ENCODE results near the gene SPTBN2. TPM values are rescaled to one million over a fixed set of nuclear protein-coding genes. Genes with fewer than 3 reads are reported as not detected.

SPTBN2 gene
- total RNA-seq, 1 experiment from 2014 or later = 7.3 TPM

DNA sequence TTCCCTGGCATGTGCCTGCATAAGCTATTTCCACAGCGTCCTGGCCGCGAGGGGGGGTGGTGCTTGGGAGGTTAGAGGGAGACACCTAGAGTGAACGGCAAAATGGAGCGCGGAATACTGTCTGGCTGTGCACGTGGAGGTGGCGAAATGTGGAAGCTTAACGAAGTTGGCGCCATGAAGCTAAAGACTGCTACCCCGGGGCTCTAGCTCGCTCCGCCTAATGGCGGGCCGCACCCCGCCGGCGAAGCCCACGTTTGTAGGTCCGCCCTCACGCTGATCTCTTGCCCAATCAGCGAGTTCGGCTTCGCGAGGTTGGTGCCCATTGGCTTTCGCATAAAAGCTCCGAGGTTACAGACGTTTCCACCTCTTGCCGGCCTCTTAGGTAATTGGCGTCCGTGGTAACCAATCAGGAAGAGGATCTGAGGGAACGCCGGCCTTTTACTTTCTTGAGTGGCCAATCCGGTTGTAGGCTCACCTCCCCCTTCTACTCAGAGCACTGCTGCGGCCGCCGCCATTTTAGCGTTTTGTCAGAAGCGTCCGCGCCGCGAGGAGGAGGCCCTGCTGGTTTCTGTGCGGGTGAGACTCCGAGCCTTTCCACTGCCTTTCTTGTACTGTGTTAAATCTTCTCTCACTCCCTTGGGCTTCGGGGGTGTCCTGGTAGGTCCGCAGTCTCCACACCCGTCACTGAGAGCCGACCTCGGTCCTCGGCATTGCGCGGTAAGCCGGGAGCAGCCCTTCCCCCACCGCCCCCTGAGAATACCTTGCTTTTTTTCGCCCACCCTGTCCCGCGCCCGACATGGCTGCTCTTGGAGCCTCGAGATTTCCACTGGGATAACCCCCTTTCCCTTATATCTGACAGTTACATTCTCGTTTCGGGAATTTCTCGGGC lies 90.6 kb downstream of the SPTBN2 start, which contains the start of gene RBM4:
TSS of gene RBM4 (plus strand) at position 527 of the 889 bp plus-strand sequence. CDS start 1,009 bp downstream, outside the sequence.
- POLR2A ChIA-PET = interaction anchor here (0.6 to 3.6 kb wide), 7 partner anchors 19 to 361 kb away, joined by 3 to 14 read pairs (median 7); partner anchors contain the start of gene RBM14
- DNase-seq (ENCODE audit: low read depth, low spot score) (peak; percentile 99), ATAC-seq (peak; percentile 96)
- CTCF ChIA-PET = interaction anchor here (0.6 to 1.2 kb wide), 2 partner anchors 15 to 38 kb away, joined by 3 read pairs; no protein-coding TSS in a partner anchor
- Histone ChIP-seq H3K4me1 (ENCODE audit: control insufficient read depth, insufficient read depth, low read length) (peaks cover 47% of the 10 kb centered on the region), H3K27me3 (ENCODE audit: control insufficient read depth, insufficient read depth, low read length) (no peaks in the 10 kb centered on the region), H3K9me3 (ENCODE audit: control insufficient read depth, insufficient read depth, low read depth, low read length) (no peaks in the 10 kb centered on the region), H3K27ac (ENCODE audit: low read length) (peak within 1 kb of the TSS; percentile 97), H3K4me3 (ENCODE audit: low read depth in 2 of 2, low read length in 2 of 2) (peak within 1 kb of the TSS; percentile 91 to 93), H3K36me3 (ENCODE audit: control insufficient read depth, insufficient read depth, low read length) (peaks cover 34% of the 10 kb centered on the region)
- intact Hi-C loops (cut with micrococcal nuclease; ENCODE audit: unreplicated experiment) (no loop called here), in situ Hi-C loops (cut with HindIII; ENCODE audit: low pct_unique_long_range_greater_than_20kb, low sequenced_read_pairs) (no loop called here)
- TF ChIP-seq POLR2AphosphoS5 (IDR thresholded peaks at IDR 0.05; ENCODE audit: low read depth, low read length) = peak; percentile 99
- TF ChIP-seq, protein P1, sequence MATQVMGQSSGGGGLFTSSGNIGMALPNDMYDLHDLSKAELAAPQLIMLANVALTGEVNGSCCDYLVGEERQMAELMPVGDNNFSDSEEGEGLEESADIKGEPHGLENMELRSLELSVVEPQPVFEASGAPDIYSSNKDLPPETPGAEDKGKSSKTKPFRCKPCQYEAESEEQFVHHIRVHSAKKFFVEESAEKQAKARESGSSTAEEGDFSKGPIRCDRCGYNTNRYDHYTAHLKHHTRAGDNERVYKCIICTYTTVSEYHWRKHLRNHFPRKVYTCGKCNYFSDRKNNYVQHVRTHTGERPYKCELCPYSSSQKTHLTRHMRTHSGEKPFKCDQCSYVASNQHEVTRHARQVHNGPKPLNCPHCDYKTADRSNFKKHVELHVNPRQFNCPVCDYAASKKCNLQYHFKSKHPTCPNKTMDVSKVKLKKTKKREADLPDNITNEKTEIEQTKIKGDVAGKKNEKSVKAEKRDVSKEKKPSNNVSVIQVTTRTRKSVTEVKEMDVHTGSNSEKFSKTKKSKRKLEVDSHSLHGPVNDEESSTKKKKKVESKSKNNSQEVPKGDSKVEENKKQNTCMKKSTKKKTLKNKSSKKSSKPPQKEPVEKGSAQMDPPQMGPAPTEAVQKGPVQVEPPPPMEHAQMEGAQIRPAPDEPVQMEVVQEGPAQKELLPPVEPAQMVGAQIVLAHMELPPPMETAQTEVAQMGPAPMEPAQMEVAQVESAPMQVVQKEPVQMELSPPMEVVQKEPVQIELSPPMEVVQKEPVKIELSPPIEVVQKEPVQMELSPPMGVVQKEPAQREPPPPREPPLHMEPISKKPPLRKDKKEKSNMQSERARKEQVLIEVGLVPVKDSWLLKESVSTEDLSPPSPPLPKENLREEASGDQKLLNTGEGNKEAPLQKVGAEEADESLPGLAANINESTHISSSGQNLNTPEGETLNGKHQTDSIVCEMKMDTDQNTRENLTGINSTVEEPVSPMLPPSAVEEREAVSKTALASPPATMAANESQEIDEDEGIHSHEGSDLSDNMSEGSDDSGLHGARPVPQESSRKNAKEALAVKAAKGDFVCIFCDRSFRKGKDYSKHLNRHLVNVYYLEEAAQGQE (IDR thresholded peaks at IDR 0.05; ENCODE audit: insufficient read depth in 1 of 2, low read depth in 2 of 2, low read length in 1 of 2) = no peak; a peak in 1 of 4 replicates
- peak; percentile 74 for TF ChIP-seq TCF7L2 (IDR thresholded peaks at IDR 0.05; ENCODE audit: low read depth, low read length)
- TF ChIP-seq, protein P2, sequence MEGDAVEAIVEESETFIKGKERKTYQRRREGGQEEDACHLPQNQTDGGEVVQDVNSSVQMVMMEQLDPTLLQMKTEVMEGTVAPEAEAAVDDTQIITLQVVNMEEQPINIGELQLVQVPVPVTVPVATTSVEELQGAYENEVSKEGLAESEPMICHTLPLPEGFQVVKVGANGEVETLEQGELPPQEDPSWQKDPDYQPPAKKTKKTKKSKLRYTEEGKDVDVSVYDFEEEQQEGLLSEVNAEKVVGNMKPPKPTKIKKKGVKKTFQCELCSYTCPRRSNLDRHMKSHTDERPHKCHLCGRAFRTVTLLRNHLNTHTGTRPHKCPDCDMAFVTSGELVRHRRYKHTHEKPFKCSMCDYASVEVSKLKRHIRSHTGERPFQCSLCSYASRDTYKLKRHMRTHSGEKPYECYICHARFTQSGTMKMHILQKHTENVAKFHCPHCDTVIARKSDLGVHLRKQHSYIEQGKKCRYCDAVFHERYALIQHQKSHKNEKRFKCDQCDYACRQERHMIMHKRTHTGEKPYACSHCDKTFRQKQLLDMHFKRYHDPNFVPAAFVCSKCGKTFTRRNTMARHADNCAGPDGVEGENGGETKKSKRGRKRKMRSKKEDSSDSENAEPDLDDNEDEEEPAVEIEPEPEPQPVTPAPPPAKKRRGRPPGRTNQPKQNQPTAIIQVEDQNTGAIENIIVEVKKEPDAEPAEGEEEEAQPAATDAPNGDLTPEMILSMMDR (IDR thresholded peaks at IDR 0.05) = no peak
- peak; percentile 79 for TF ChIP-seq SIN3A (IDR thresholded peaks at IDR 0.05; ENCODE audit: borderline replicate concordance, insufficient read depth, low read depth, low read length)
- BruUV-seq (replicated peaks) = no TSS peak

DNA sequence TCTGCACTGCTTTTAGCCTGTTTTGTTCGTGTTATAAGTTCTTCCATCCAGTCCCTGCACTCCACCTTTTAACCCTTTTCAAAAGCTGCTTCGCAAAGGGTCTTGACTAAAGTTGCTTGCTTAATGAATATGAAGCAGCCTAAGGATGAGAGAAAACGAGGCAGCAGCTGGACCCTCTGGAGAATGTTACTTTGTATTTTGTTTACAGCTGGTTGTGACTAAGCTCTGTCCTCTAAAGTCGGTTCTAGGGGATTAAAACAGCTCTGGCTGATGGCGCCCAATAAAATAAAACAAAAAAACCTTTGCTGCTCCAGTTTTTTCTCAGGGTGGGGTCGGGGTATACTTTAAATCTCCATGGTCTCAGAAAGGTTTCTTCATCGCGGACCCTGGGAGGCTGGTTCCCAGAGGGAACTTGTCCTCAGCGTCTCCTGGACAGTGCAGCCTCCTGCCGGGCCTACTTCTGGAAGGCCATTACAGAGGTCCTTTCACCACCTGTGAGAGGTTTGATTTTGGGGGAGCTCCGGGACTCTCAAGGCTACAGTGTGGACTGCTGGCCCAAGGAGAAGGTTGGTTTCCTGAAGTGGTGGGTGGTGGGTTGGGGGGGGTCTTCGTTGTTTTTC lies 91.3 kb downstream of the SPTBN2 start:
- ChIA-PET POLR2A (interaction anchor here (0.7 to 3.6 kb wide), 4 partner anchors 18 to 379 kb away, joined by 3 to 13 read pairs (median 5); partner anchors contain the start of gene RBM14), CTCF (interaction anchor here (0.5 kb wide), 1 partner anchor 40 kb away, joined by 3 read pairs; no protein-coding TSS in a partner anchor)
- peak; percentile 64 for ATAC-seq
- BruUV-seq (replicated peaks) = TSS peak; percentile 96
- peak overlapping the region; percentile 97 for H3K27ac ChIP-seq (ENCODE audit: low read length)
- intact Hi-C loops (cut with micrococcal nuclease; ENCODE audit: unreplicated experiment) (no loop called here), in situ Hi-C loops (cut with HindIII; ENCODE audit: low pct_unique_long_range_greater_than_20kb, low sequenced_read_pairs) (no loop called here)
- no peak for TF ChIP-seq SIN3A (IDR thresholded peaks at IDR 0.05; ENCODE audit: borderline replicate concordance, insufficient read depth, low read depth, low read length)
- no peak for TF ChIP-seq POLR2AphosphoS5 (IDR thresholded peaks at IDR 0.05; ENCODE audit: low read depth, low read length)
- TF ChIP-seq TCF7L2 (IDR thresholded peaks at IDR 0.05; ENCODE audit: low read depth, low read length) = no peak; the same call in 1 of the 2 replicates
- H3K9me3 ChIP-seq (ENCODE audit: control insufficient read depth, insufficient read depth, low read depth, low read length) = no peaks in the 10 kb centered on the region
- H3K36me3 ChIP-seq (ENCODE audit: control insufficient read depth, insufficient read depth, low read length) = peaks cover 27% of the 10 kb centered on the region
- no peak for DNase-seq (ENCODE audit: low read depth, low spot score)
- H3K27me3 ChIP-seq (ENCODE audit: control insufficient read depth, insufficient read depth, low read length) = no peaks in the 10 kb centered on the region
- H3K4me3 ChIP-seq (ENCODE audit: low read depth in 2 of 2, low read length in 2 of 2) = peak overlapping the region; percentile 91 to 93
- peaks cover 43% of the 10 kb centered on the region for H3K4me1 ChIP-seq (ENCODE audit: control insufficient read depth, insufficient read depth, low read length)
